IMR-90 (cell line): ENCODE results near the gene ASIC2. TPM values are rescaled to one million over a fixed set of nuclear protein-coding genes. Genes with fewer than 3 reads are reported as not detected.
A peak's percentile ranks its signal among the peaks of the same experiment; 100 is the strongest.

Experiments used
- ATAC-seq: fragments of 200-7000 bp; cut with Tn5 transposase; 2 replicates; pipeline ENCODE4 v1.9.1; 2020; ENCODE audit warnings: low read depth, mild to moderate bottlenecking, moderate library complexity
- BruUV-seq: library from RNA; stranded (reverse); fragments of 400-500 nt; replicated peaks from 2 replicates; lab custom pipeline; 2021; lab: Mats Ljungman, UMichigan
- CTCF ChIA-PET: fragments of 300-600 bp; formaldehyde crosslinking; extraction: SDS; loops from one replicate; lab custom pipeline; 2021; ENCODE audit warnings: antibody characterized with exemption; lab: Yijun Ruan, JAX
- POLR2A ChIA-PET: fragments of 300-600 bp; sonication (Branson Sonifier 250); formaldehyde crosslinking; loops from one replicate; lab custom pipeline; 2022; ENCODE audit warnings: antibody characterized with exemption; ENCODE audit not compliant: unreplicated experiment; lab: Charles Lee
- DNase-seq: peaks from one replicate; pipeline ENCODE4 v3.0.0; 2013
- H2AFZ ChIP-seq: replicated peaks from 2 replicates; pipeline ENCODE3; 2013; ENCODE audit warnings: low read length, mild to moderate bottlenecking; ENCODE audit not compliant: poor library complexity
- H2AK5ac ChIP-seq: 2 replicates; pipeline ENCODE4 v1.6.1; 2013; ENCODE audit warnings: low read depth, low read length, inconsistent platforms
- H2AK9ac ChIP-seq: replicated peaks from 2 replicates; pipeline ENCODE3; 2013; ENCODE audit warnings: mild to moderate bottlenecking, low read depth, low read length, moderate library complexity; ENCODE audit not compliant: poor library complexity
- H2BK120ac ChIP-seq: 2 replicates; pipeline ENCODE4 v1.6.1; 2013; ENCODE audit warnings: low read depth, low read length, inconsistent platforms
- H2BK15ac ChIP-seq: 3 replicates; pipeline ENCODE4 v1.6.1; 2013; ENCODE audit warnings: low read depth, low read length, inconsistent platforms
- H2BK20ac ChIP-seq: 2 replicates; pipeline ENCODE4 v1.6.1; 2013; ENCODE audit warnings: low read depth, mild to moderate bottlenecking, inconsistent platforms, low read length, moderate library complexity
- H2BK5ac ChIP-seq: 2 replicates; pipeline ENCODE4 v1.6.1; 2013; ENCODE audit warnings: mild to moderate bottlenecking, low read depth, low read length, inconsistent platforms; ENCODE audit not compliant: poor library complexity, severe bottlenecking
- H3K14ac ChIP-seq: replicated peaks from 2 replicates; pipeline ENCODE4 v1.6.1; 2013; ENCODE audit warnings: low read depth, low read length, inconsistent platforms
- H3K18ac ChIP-seq: 2 replicates; pipeline ENCODE4 v1.6.1; 2013; ENCODE audit warnings: low read depth, low read length, control low read depth
- H3K23ac ChIP-seq: 2 replicates; pipeline ENCODE4 v1.6.1; 2013; ENCODE audit warnings: low read depth, low read length, inconsistent platforms
- H3K27ac ChIP-seq: 2 replicates; pipeline ENCODE4 v1.5.1; 2013; ENCODE audit warnings: mild to moderate bottlenecking, control low read depth, low read length; ENCODE audit not compliant: insufficient read depth
- H3K27me3 ChIP-seq: 2 replicates; pipeline ENCODE4 v1.6.1; 2013; ENCODE audit warnings: low read length; ENCODE audit not compliant: control insufficient read depth, insufficient read depth
- H3K36me3 ChIP-seq: 2 replicates; pipeline ENCODE4 v1.6.1; 2013; ENCODE audit warnings: low read length, mixed read lengths; ENCODE audit not compliant: control insufficient read depth, insufficient read depth
- H3K4ac ChIP-seq: 2 replicates; pipeline ENCODE4 v1.6.1; 2013; ENCODE audit warnings: low read depth, low read length, inconsistent platforms
- H3K4me1 ChIP-seq: 2 replicates; pipeline ENCODE4 v1.6.1; 2013; ENCODE audit warnings: low read length, mixed read lengths; ENCODE audit not compliant: control insufficient read depth, insufficient read depth
- H3K4me2 ChIP-seq: 2 replicates; pipeline ENCODE4 v1.6.1; 2013; ENCODE audit warnings: low read depth, mild to moderate bottlenecking, control low read depth, low read length, moderate library complexity
- H3K4me3 ChIP-seq: 2 replicates; pipeline ENCODE4 v1.5.1; 2013; ENCODE audit warnings: low read depth, mild to moderate bottlenecking, control low read depth, low read length, moderate library complexity; ENCODE audit not compliant: insufficient read depth
- H3K56ac ChIP-seq: 2 replicates; pipeline ENCODE4 v1.6.1; 2013; ENCODE audit warnings: low read length, inconsistent platforms; ENCODE audit not compliant: insufficient read depth; ENCODE audit errors: extremely low read depth
- H3K79me1 ChIP-seq, 2 experiments: 2 replicates each; pipeline ENCODE4 v1.6.1; 2013; ENCODE audit warnings: low read length in 2 of 2, inconsistent platforms in 1 of 2, low read depth in 1 of 2
- H3K9ac ChIP-seq: 2 replicates; pipeline ENCODE4 v1.6.1; 2013; ENCODE audit warnings: low read depth, low read length, control low read depth
- H3K9me1 ChIP-seq: 2 replicates; pipeline ENCODE4 v1.6.1; 2013; ENCODE audit warnings: low read length, inconsistent platforms; ENCODE audit not compliant: insufficient read depth
- H3K9me3 ChIP-seq: 2 replicates; pipeline ENCODE4 v1.6.1; 2013; ENCODE audit warnings: low read length; ENCODE audit not compliant: control insufficient read depth, insufficient read depth
- H4K20me1 ChIP-seq: 2 replicates; pipeline ENCODE4 v1.6.1; 2013; ENCODE audit warnings: low read length, inconsistent platforms; ENCODE audit not compliant: insufficient read depth
- H4K5ac ChIP-seq: 2 replicates; pipeline ENCODE4 v1.6.1; 2013; ENCODE audit warnings: mild to moderate bottlenecking, low read depth, low read length, control low read depth
- H4K8ac ChIP-seq, 2 experiments: 2 replicates each; pipeline ENCODE4 v1.6.1; 2013; ENCODE audit warnings: low read depth in 2 of 2, low read length in 2 of 2, control low read depth in 1 of 2, inconsistent platforms in 1 of 2
- H4K91ac ChIP-seq: 2 replicates; pipeline ENCODE4 v1.6.1; 2013; ENCODE audit warnings: low read depth, low read length, inconsistent platforms; ENCODE audit not compliant: insufficient read depth
- MAZ ChIP-seq: IDR thresholded peaks from 2 replicates; pipeline ENCODE4 v1.6.1; 2012; ENCODE audit warnings: low read depth, mild to moderate bottlenecking, low read length, improper control_type of control experiment, moderate library complexity, borderline replicate concordance
- POLR2A ChIP-seq: IDR thresholded peaks from 2 replicates; pipeline ENCODE4 v1.6.1; 2012; ENCODE audit warnings: mild to moderate bottlenecking, low read depth, low read length
- RAD21 ChIP-seq: IDR thresholded peaks from 2 replicates; pipeline ENCODE4 v1.6.1; 2012; ENCODE audit warnings: low read length, improper control_type of control experiment
- WGBS, 2 experiments: methylation state at CpG; one replicate each; pipeline versions ENCODE4 v1.1.5 to v1.1.7; 2013; ENCODE audit warnings: missing lambda C conversion rate in 2 of 2; ENCODE audit not compliant: insufficient read length in 1 of 2; ENCODE audit errors: extremely low coverage in 2 of 2; 5-methylcytosine and 5-hydroxymethylcytosine counted together
- dilution Hi-C: fragments of 300-500 bp; cut with HindIII; formaldehyde crosslinking; loops from one replicate; pipeline ENCODE4 v1.14.3; 2018; ENCODE audit warnings: low sequenced_read_pairs; ENCODE audit not compliant: unreplicated experiment
- in situ Hi-C: fragments of 300-500 bp; cut with MboI; formaldehyde crosslinking; loops from 3 replicates; pipeline ENCODE4 v1.14.3; 2019; ENCODE audit warnings: low sequenced_read_pairs, inconsistent platforms, mixed read lengths
- intact Hi-C: fragments of 100-400 bp; cut with micrococcal nuclease; formaldehyde crosslinking; loops from 2 replicates; pipeline ENCODE4 v1.10.0; 2022
- polyA plus RNA-seq, 3 experiments: library from polyadenylated mRNA; depleted of rRNA; stranded (reverse); fragments of >200 nt; gene quantifications; 2 replicates each; pipeline ENCODE4 v1.2.3, GENCODE V29; 2012; ENCODE audit warnings: low replicate concordance in 1 of 3
- total RNA-seq: library from RNA; depleted of rRNA; stranded (reverse); fragments of >200 nt; gene quantifications from 2 replicates; pipeline ENCODE4 v1.2.3, GENCODE V29; 2012

Gene ASIC2
- total and polyA plus RNA-seq, 2 of the 4 experiments (the other 2 are of a cell fraction) = under 0.01 to 0.15 TPM

DNA sequence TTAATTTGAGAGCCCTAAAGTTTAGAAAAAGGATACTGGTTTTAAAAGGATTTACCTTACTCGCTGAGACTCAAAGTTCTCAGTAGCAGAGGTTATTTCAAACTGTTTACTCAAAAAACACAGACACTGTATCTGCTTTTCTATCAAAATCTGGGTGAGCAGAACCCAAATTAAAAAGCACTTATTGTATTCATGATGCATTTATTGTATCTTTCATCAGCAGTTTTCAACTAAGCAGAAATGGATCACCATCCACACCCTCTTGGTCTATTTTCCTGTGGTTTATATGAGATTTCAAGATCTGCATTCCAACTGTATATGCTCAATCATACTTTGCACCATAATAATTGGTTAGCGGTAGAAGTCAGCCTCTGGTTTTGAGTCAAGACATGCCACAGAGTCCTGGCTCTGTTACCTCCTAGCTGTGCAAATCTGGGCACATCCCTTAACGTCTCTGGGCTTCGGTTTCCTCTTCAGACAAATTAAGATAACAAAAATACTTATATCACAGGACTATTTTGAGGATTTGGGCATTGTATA, 109.5 kb downstream of the ASIC2 start:
- Histone ChIP-seq H3K27ac (no peak overlapping the region), H2AK5ac (no peak overlapping the region), H3K4me2 (no peak overlapping the region), H2BK5ac (no peak overlapping the region), H3K9me3 (no peaks in the 10 kb centered on the region), H3K79me1 (no peaks in the 10 kb centered on the region), H3K23ac (no peak overlapping the region), H2AK9ac (no peak overlapping the region), H4K5ac (no peak overlapping the region), H2BK20ac (no peak overlapping the region), H3K4me1 (no peaks in the 10 kb centered on the region), H3K4me3 (no peak overlapping the region), H3K18ac (no peak overlapping the region), H3K9ac (no peak overlapping the region), H4K8ac (no peak overlapping the region), H4K20me1 (no peaks in the 10 kb centered on the region), H2BK120ac (no peak overlapping the region), H3K9me1 (no peaks in the 10 kb centered on the region), H3K36me3 (no peaks in the 10 kb centered on the region), H2AFZ (no peak overlapping the region), H3K14ac (no peak overlapping the region), H2BK15ac (no peak overlapping the region), H4K91ac (no peak overlapping the region), H3K4ac (no peak overlapping the region), H3K56ac (no peak overlapping the region), H3K27me3 (peaks cover 12% of the 10 kb centered on the region)
- in situ Hi-C loops = no loop called here
- dilution Hi-C loops = no loop called here
- no TSS peak for BruUV-seq
- peak; percentile 29; the same call in 1 of the 2 replicates for ATAC-seq
- CTCF ChIA-PET = no interaction called here
- no CpG with 5 or more reads among the region's 4 CpGs for WGBS, 2 experiments
- TF ChIP-seq RAD21 = no peak
- TF ChIP-seq POLR2A = no peak
- no peak for TF ChIP-seq MAZ
- POLR2A ChIA-PET = no interaction called here
- intact Hi-C loops = no loop called here
- no peak for DNase-seq
